AG04450 (cell line): ENCODE results near the gene AP4E1. TPM values are rescaled to one million over a fixed set of nuclear protein-coding genes. Genes with fewer than 3 reads are reported as not detected.

Experiments used
- CTCF ChIA-PET: fragments of 300-600, 350-600 bp; formaldehyde crosslinking; extraction: SDS; loops from one replicate; lab custom pipeline; 2022; ENCODE audit warnings: antibody characterized with exemption, inconsistent platforms; lab: Charles Lee
- POLR2A ChIA-PET: fragments of 350-600 bp; formaldehyde crosslinking; extraction: SDS; loops from one replicate; lab custom pipeline; 2021; ENCODE audit warnings: antibody characterized with exemption, inconsistent platforms; lab: Yijun Ruan, JAX
- DNase-seq: peaks from one replicate; pipeline ENCODE4 v3.0.0-alpha.2; 2011; ENCODE audit warnings: low read depth, low spot score
- H3K27ac ChIP-seq: one replicate; pipeline ENCODE4 v1.5.1; 2012; ENCODE audit warnings: low read depth, low read length, control low read depth
- H3K27me3 ChIP-seq: one replicate; pipeline ENCODE4 v1.6.0; 2012; ENCODE audit warnings: low read length; ENCODE audit not compliant: control insufficient read depth, insufficient read depth
- H3K4me3 ChIP-seq: 2 replicates; pipeline ENCODE4 v1.5.1; 2011; ENCODE audit warnings: mild to moderate bottlenecking, low read depth, low read length, control low read depth
- H3K9me3 ChIP-seq: 2 replicates; pipeline ENCODE4 v1.5.1; 2012; ENCODE audit warnings: low read length; ENCODE audit not compliant: control insufficient read depth, insufficient read depth
- polyA plus RNA-seq: library from polyadenylated mRNA; depleted of rRNA; stranded (reverse); fragments of >200 nt; gene quantifications from 2 replicates; pipeline ENCODE4 v1.2.3, GENCODE V29; 2011
- TF ChIP-seq, protein P1 (sequence below): IDR thresholded peaks from 2 replicates; pipeline ENCODE4 v1.5.1; 2011; ENCODE audit warnings: low read depth, low read length, control low read depth, inconsistent platforms

The AP4E1 gene
- polyA plus RNA-seq, 1 experiment, result 4.5 TPM

GRCh38 chr15:50876260-50876988 lies 32.1 kb upstream of the AP4E1 start:
- ChIA-PET POLR2A (interaction anchor here (1.1 to 1.5 kb wide), 2 partner anchors 9 to 190 kb away, joined by 3 read pairs; a partner anchor contains a TSS), CTCF (interaction anchor here (0.6 to 6.5 kb wide), 21 partner anchors 9 to 1921 kb away, joined by 3 to 66 read pairs (median 4); no protein-coding TSS in a partner anchor)
- no peaks in the 10 kb centered on the region for H3K9me3 ChIP-seq
- peaks cover 8% of the 10 kb centered on the region for H3K27me3 ChIP-seq
- H3K27ac ChIP-seq, result no peak overlapping the region
- H3K4me3 ChIP-seq, result peak overlapping the region; percentile 35
- TF ChIP-seq, protein P1, sequence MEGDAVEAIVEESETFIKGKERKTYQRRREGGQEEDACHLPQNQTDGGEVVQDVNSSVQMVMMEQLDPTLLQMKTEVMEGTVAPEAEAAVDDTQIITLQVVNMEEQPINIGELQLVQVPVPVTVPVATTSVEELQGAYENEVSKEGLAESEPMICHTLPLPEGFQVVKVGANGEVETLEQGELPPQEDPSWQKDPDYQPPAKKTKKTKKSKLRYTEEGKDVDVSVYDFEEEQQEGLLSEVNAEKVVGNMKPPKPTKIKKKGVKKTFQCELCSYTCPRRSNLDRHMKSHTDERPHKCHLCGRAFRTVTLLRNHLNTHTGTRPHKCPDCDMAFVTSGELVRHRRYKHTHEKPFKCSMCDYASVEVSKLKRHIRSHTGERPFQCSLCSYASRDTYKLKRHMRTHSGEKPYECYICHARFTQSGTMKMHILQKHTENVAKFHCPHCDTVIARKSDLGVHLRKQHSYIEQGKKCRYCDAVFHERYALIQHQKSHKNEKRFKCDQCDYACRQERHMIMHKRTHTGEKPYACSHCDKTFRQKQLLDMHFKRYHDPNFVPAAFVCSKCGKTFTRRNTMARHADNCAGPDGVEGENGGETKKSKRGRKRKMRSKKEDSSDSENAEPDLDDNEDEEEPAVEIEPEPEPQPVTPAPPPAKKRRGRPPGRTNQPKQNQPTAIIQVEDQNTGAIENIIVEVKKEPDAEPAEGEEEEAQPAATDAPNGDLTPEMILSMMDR, result no peak
- no peak for DNase-seq

DNA sequence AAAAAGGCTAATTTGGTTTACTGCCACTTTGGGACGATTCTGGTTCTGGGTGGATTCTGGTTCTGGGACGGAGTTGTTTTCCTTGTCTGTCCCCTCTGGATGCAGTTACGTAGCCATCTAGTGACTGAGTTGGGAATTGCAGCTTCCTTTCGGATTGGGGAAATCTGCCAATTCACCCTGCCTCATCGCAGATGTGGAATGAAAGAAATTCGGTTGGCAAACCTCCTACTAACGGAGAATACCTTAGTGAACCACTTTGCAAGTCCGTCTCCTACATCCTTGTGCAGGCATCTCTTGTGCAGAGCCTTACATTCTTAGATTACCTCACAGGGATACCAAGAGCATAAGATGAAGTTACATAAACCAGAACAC lies 31.5 kb upstream of the AP4E1 start:
- ChIA-PET CTCF (interaction anchor here (0.6 to 6.5 kb wide), 17 partner anchors 8 to 724 kb away, joined by 3 to 66 read pairs (median 4); no protein-coding TSS in a partner anchor), POLR2A (interaction anchor here (1.1 to 1.5 kb wide), 2 partner anchors 8 to 191 kb away, joined by 3 read pairs; a partner anchor contains a TSS)
- no peaks in the 10 kb centered on the region for H3K9me3 ChIP-seq
- H3K27me3 ChIP-seq, result peaks cover 8% of the 10 kb centered on the region
- peak overlapping the region; percentile 35 for H3K4me3 ChIP-seq
- TF ChIP-seq, protein P1, result peak; percentile 99
- no peak overlapping the region for H3K27ac ChIP-seq
- peak; percentile 91 for DNase-seq

DNA sequence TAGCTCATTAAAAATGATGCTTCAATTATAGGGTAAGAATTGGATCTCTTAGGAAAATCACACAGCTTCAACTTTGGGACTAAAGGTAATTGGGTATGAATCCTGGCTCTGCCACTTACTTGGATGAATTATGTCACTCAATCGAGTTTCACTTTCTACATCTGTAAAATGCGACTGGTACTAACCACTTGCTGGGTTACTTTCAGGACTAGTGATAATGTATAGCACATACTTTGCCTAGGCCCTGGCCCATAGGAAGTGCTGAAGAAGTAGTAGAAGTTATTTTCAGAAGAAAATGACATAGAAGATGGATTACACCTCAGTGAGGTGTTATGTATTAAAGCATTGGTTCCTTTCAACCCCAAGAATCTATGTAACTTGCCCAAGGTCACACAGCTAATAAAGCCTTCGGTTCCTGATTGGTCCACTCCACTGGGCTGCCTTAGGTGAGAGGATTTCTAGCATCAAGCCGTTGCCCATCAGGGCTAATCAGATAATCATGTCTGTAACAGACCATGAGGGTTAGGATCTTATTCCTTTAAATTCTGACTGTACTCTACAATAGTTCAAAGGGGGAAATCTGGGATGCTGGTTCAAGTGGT lies 29.4 kb upstream of the AP4E1 start:
- H3K9me3 ChIP-seq, result no peaks in the 10 kb centered on the region
- H3K4me3 ChIP-seq, result no peak overlapping the region
- no peak for DNase-seq
- H3K27ac ChIP-seq, result no peak overlapping the region
- no peaks in the 10 kb centered on the region for H3K27me3 ChIP-seq
- TF ChIP-seq, protein P1, result no peak
- CTCF ChIA-PET, result interaction anchor here (1.0 to 6.5 kb wide), 2 partner anchors 19 to 203 kb away, joined by 3 to 66 read pairs; no protein-coding TSS in a partner anchor
- POLR2A ChIA-PET, result no interaction called here

GRCh38 chr15:50880206-50880605 lies 28.3 kb upstream of the AP4E1 start:
- TF ChIP-seq, protein P1, result no peak
- H3K27me3 ChIP-seq, result no peaks in the 10 kb centered on the region
- DNase-seq, result no peak
- H3K9me3 ChIP-seq, result no peaks in the 10 kb centered on the region
- peak overlapping the region; percentile 74 for H3K27ac ChIP-seq
- ChIA-PET POLR2A (no interaction called here), CTCF (interaction anchor here (0.7 to 6.5 kb wide), 4 partner anchors 29 to 204 kb away, joined by 3 to 66 read pairs (median 4); no protein-coding TSS in a partner anchor)
- no peak overlapping the region for H3K4me3 ChIP-seq
